ENCODE data around the gene DUSP23.

Gene DUSP23

DNA sequence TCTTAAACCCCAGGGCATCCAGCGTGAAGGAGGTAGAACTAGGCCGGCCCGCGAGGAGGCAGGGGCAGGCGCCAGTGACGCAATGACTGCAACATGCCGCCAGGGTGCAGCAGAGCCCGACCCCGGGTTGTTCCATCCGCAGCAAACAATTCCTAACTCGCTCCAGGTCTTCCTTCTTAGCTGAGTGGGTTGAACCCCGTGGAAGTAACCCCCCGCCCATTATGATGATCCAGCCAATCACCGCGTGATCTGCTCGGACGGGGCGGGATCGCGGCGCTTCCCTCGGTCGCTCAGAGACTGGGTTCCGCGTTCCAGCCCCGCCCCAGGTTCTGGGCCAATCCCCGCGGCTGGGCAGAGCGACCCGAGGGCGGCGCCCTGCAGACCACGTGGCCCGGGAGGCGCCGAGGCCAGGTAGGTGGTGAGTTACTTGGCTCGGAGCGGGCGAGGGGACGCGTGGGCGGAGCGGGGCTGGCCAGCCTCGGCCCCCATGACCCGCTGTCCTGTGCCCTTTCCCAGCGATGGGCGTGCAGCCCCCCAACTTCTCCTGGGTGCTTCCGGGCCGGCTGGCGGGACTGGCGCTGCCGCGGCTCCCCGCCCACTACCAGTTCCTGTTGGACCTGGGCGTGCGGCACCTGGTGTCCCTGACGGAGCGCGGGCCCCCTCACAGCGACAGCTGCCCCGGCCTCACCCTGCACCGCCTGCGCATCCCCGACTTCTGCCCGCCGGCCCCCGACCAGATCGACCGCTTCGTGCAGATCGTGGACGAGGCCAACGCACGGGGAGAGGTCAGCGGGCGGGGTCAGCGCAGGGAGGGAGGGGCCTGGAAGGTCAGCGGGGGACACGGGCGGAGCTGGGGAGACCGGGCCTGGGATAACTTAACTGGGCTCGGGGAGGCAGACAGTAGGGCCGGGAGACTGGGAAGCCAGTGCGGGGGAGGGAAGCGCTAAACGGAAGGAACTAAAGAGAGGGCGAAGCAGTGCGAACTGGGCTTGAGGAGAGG, at the start of gene DUSP23:
Gene DUSP23 (plus strand): TSS at position 380 of the 1,000 bp plus-strand sequence. CDS start 139 bp downstream, at position 519.
- no peaks in the 10 kb centered on the region for H3K9me3 Mint-ChIP-seq
- peaks cover 12% of the 10 kb centered on the region for H3K4me1 Mint-ChIP-seq (ENCODE audit: low read depth)
- no peaks in the 10 kb centered on the region for H3K36me3 Mint-ChIP-seq (ENCODE audit: low read depth)
- peak within 1 kb of the TSS; percentile 7 for H3K27ac Mint-ChIP-seq
- H3K27me3 Mint-ChIP-seq (ENCODE audit: low read depth): peaks cover 18% of the 10 kb centered on the region
- H3K4me3 Mint-ChIP-seq: peak within 1 kb of the TSS; percentile 76

DNA sequence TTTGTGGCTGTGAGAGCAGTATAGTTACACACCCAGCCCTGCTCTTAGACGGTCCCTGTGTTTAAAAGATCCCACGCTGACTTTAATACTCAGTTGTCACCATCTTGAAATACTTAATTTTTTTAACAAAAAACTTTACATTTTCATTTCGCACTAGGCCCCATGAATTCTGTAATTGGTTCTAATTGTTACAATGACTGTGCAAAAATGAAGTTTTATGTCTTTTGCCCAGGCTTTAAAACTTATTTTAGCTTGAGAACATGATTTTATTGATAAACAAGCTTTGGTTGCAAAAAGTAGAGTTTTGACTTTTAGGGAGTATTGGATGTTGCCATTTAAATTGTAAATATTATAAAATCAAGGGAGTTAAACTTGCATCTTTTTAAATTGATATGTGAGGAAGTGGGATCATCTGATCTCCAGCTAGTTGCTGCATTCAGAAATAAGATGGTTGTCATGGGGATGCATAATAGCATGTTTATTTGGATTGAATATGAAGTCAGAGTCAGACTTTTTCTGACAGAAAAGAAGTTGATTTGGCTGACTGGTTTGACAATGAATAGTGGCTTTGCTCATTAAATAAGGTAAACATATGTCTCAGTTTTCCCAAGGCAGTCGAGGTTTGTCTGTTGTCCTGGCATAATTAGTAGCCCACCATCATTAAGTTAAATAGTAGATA, 43.4 kb upstream of the DUSP23 start:
- Mint-ChIP-seq H3K27me3 (ENCODE audit: low read depth) (peaks cover 4% of the 10 kb centered on the region), H3K36me3 (ENCODE audit: low read depth) (no peaks in the 10 kb centered on the region), H3K27ac (no peak overlapping the region)

DNA sequence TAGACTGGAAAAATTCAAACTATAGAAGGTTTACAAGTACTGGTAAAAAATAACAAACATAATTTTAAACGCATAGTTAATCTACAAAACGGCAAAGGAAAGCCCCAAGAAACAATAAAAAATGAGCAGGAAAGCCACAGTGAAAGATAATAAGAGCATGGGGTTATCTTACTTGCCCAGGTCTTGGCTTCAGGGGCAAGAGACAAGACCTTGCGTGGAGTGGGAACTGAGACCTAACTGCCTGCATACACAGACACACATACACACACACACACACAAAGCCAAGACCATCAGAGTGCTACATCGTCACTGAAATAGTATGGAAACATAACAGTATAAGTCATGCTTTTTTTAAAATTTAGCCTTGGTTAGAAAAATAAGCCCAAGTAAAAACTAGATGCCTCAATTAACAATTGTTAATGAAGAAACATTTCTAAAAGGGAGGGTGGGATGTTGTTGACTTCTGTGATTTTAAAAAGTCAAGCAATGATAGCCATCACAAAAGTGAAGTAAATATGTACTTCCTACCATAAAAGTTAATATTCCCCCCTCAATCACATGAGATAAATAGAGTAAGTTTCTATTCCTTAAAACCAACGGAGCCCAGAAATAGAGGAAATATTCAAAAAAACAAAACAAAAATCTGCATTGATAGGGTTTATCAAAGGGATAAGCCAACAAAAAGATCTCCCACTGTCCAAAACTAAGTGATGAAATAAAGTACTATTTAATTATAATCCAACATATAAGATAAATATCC, 36.9 kb upstream of the DUSP23 start:
- Mint-ChIP-seq H3K36me3 (ENCODE audit: low read depth) (no peaks in the 10 kb centered on the region), H3K4me3 (no peak overlapping the region), H3K9me3 (peaks cover 6% of the 10 kb centered on the region), H3K27ac (no peak overlapping the region), H3K4me1 (ENCODE audit: low read depth) (no peaks in the 10 kb centered on the region), H3K27me3 (ENCODE audit: low read depth) (peaks cover 4% of the 10 kb centered on the region)

More for the DNA sequence above, 43.4 kb upstream of the DUSP23 start:
- H3K4me1 Mint-ChIP-seq (ENCODE audit: low read depth): no peaks in the 10 kb centered on the region
- no peak overlapping the region for H3K4me3 Mint-ChIP-seq
- H3K9me3 Mint-ChIP-seq: peaks cover 5% of the 10 kb centered on the region

DNA sequence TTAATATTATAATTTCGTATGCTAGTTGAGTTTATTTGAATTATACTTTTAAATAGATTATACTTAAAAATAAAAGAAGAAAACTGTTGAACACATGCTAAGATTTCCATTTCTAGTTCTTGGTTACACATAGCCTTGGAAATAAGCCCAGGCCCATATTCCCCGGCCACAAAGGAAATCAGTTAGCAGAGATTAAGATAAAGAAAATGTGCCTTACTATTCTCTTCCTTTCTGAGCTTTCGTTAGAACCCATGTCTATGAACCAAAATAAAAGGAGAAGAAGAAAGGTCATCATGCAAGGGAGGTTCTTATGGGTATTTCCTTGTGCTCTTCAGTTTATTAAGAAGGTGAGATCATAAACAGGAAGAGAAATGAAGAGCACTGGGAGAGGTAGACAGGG, 34.1 kb upstream of the DUSP23 start:
- Mint-ChIP-seq H3K4me1 (ENCODE audit: low read depth) (no peaks in the 10 kb centered on the region), H3K36me3 (ENCODE audit: low read depth) (no peaks in the 10 kb centered on the region), H3K9me3 (peaks cover 6% of the 10 kb centered on the region), H3K27me3 (ENCODE audit: low read depth) (peaks cover 4% of the 10 kb centered on the region), H3K27ac (no peak overlapping the region), H3K4me3 (no peak overlapping the region)

DNA sequence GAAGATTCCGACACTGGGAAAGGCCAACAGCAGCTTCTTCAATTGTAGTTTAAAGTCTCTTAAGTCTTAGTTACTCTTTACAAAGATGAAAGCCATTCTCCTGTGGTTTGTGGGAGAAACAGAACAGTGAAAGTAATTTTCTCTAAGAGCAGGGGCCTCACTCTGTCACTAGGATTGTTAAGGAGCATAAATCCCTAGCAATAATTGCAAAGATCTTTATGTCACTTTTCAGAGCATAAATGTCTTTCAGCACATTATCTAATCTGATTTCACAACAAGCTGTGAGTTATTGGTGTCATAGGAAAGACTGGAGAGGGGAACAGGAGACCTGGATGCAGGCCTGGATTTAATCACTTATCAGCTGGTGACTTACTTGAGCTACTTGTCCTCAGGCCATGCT, 32.4 kb upstream of the DUSP23 start:
- H3K4me1 Mint-ChIP-seq (ENCODE audit: low read depth): no peaks in the 10 kb centered on the region
- no peaks in the 10 kb centered on the region for H3K9me3 Mint-ChIP-seq

DNA sequence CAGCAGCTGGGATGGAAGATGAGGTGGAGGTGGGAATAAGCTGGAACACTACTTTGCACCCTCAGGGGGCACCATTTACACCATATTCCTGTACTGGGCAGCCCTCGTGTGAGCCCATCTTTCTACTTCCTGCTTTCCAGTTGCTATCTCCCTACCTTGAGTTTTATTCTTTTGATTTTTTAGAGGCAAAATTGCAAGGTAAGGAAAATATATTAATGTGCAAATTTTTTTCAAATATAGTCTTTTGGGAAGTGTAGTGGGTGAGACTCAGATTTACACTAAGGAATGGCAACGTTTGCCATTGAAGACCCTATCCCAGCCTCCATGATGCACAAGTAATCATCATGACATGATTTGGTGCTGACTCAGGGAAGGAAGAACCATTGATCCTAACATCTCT, 31.1 kb upstream of the DUSP23 start:
- no peak overlapping the region for H3K4me3 Mint-ChIP-seq
- H3K27ac Mint-ChIP-seq: no peak overlapping the region
- H3K4me1 Mint-ChIP-seq (ENCODE audit: low read depth): no peaks in the 10 kb centered on the region
- no peaks in the 10 kb centered on the region for H3K36me3 Mint-ChIP-seq (ENCODE audit: low read depth)
- H3K9me3 Mint-ChIP-seq: no peaks in the 10 kb centered on the region
- no peaks in the 10 kb centered on the region for H3K27me3 Mint-ChIP-seq (ENCODE audit: low read depth)

More for the DNA sequence above, 32.4 kb upstream of the DUSP23 start:
- H3K27me3 Mint-ChIP-seq (ENCODE audit: low read depth): no peaks in the 10 kb centered on the region
- no peak overlapping the region for H3K4me3 Mint-ChIP-seq
- H3K27ac Mint-ChIP-seq: no peak overlapping the region
- no peaks in the 10 kb centered on the region for H3K36me3 Mint-ChIP-seq (ENCODE audit: low read depth)

DNA sequence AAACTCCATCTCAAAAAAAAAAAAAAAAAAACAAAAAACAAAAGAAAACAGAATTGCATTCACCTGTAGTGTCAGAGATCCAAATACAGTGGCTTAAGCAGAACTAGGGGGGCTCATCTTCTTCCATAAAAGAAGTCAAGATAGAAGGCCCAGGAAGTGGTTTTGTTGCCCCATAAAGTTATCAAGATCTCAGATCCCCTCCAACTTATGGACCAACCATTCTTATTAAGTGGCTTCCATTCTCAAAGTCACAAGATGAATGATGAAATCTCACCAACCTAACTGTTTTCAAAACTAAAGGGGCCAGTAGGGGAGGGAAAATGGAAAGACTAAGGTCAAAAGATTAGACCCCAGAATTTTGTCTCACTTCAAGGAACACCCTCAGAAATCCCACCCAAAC, 30.1 kb upstream of the DUSP23 start:
- H3K27me3 Mint-ChIP-seq (ENCODE audit: low read depth): no peaks in the 10 kb centered on the region
- no peak overlapping the region for H3K4me3 Mint-ChIP-seq
- H3K9me3 Mint-ChIP-seq: no peaks in the 10 kb centered on the region
- no peaks in the 10 kb centered on the region for H3K4me1 Mint-ChIP-seq (ENCODE audit: low read depth)
- no peak overlapping the region for H3K27ac Mint-ChIP-seq
- no peaks in the 10 kb centered on the region for H3K36me3 Mint-ChIP-seq (ENCODE audit: low read depth)

DNA sequence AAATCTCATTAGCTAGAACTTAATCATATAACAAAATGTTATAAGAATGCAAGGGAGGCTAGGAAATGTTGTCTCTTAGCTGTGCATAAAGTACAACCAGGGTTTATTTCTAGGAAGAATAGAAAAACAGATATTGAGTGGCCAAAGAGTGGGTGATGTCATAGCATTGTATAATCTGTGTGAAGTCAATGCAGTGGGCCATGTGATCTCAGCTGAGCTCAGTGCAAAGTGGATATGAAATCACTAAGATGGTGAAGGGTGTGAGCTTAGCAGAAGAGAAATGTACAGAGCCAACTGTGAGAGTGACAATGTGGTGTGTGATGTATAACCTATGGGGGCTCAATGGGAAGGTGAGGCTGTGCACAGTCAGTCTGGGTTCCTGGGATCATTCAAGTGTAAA, 29.7 kb upstream of the DUSP23 start:
- Mint-ChIP-seq H3K36me3 (ENCODE audit: low read depth) (no peaks in the 10 kb centered on the region), H3K4me1 (ENCODE audit: low read depth) (no peaks in the 10 kb centered on the region), H3K27ac (no peak overlapping the region), H3K27me3 (ENCODE audit: low read depth) (no peaks in the 10 kb centered on the region), H3K9me3 (no peaks in the 10 kb centered on the region), H3K4me3 (no peak overlapping the region)

DNA sequence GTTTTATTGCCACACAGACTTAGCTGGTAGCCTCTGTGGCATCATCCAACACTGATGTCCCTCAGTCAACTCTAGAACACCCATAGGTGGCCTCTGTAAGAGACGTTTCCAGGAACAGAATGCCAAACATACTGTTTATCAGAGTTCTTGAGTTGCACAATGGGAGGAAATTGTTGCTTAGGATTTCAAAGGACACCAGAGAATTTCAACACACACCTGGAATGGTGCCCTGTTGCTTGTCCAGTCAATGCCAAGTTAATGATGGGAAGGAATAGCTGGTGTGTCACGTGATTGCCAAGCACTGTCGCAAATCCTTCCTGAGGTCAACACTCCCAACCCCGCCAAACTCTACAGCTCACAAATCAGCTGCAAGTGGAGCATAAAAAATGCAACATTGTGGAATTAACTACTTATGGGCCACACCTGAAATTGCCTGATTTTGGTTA, 28.6 kb upstream of the DUSP23 start:
- H3K27me3 Mint-ChIP-seq (ENCODE audit: low read depth): peaks cover 7% of the 10 kb centered on the region
- no peaks in the 10 kb centered on the region for H3K9me3 Mint-ChIP-seq
- no peak overlapping the region for H3K4me3 Mint-ChIP-seq
- no peaks in the 10 kb centered on the region for H3K36me3 Mint-ChIP-seq (ENCODE audit: low read depth)
- no peak overlapping the region for H3K27ac Mint-ChIP-seq
- H3K4me1 Mint-ChIP-seq (ENCODE audit: low read depth): no peaks in the 10 kb centered on the region

DNA sequence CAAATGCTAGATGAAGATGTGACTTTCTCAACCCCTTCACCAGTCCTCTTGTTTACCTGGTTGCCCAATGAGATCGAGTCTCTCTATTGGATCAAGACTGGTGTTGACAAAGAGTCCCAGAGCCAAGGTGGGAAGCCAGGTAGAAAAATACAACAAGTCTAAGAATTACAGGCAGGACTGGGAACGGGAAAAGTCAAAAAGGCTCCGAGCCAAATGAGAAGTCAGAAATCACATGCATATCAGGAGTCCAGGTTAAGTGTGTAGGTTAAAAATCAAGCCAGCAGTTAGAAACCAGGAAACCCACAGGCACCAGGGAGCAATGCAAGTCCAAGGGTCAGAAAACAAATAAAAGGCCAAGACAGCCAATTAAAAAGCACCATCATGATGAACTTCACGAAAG, 27.4 kb upstream of the DUSP23 start:
- H3K27me3 Mint-ChIP-seq (ENCODE audit: low read depth): peaks cover 7% of the 10 kb centered on the region
- H3K36me3 Mint-ChIP-seq (ENCODE audit: low read depth): no peaks in the 10 kb centered on the region
- no peak overlapping the region for H3K27ac Mint-ChIP-seq
- H3K4me3 Mint-ChIP-seq: no peak overlapping the region
- H3K9me3 Mint-ChIP-seq: no peaks in the 10 kb centered on the region
- H3K4me1 Mint-ChIP-seq (ENCODE audit: low read depth): no peaks in the 10 kb centered on the region

DNA sequence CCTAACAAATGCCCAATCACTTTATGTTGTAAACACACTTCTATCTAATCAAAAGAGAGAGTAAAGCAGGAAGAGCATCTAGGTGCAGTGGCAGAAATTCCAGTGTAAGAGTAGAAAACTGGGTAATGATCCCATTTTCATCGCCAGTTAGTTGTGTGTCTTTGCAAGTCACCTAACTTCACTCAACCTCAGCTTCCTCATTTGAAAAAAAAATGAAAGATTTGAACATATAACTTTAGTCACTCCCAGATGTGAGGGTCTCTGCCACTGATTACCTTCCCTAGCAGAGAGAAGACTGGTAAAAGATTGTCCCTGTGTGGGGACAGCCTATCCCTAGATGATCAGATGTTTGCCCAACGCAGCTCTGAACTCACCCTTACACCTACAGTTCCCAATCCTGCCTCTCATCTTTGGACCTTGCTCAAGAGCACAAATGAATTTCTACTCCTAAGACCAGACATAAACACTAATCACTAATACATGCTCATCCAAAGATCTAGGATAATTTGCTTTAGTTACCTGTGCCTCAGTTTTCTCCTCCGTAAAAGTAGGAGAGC, 25.2 kb upstream of the DUSP23 start:
- H3K9me3 Mint-ChIP-seq: no peaks in the 10 kb centered on the region
- H3K36me3 Mint-ChIP-seq (ENCODE audit: low read depth): no peaks in the 10 kb centered on the region
- no peak overlapping the region for H3K4me3 Mint-ChIP-seq

DNA sequence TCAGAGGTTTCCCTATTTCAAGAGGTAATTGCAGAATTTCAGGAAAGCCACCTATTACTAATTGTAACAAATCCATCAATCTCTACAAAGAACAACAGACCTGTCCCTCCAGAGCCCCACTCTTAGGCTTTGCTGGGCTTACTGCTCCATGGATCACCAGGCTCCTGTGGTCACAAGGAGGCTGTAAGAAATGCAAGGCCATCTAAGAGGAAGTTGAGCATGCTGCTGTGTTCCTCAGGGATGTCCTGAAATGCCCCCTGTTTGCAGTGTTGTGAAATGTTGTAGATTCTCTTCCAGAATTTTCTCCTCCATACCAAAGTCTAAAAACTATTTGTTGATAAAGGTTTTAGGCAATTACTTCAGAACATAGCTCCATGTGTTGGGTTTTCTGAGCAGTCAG, 24.4 kb upstream of the DUSP23 start:
- H3K4me1 Mint-ChIP-seq (ENCODE audit: low read depth): no peaks in the 10 kb centered on the region
- no peaks in the 10 kb centered on the region for H3K9me3 Mint-ChIP-seq
- no peak overlapping the region for H3K4me3 Mint-ChIP-seq
- H3K36me3 Mint-ChIP-seq (ENCODE audit: low read depth): no peaks in the 10 kb centered on the region
- no peak overlapping the region for H3K27ac Mint-ChIP-seq
- H3K27me3 Mint-ChIP-seq (ENCODE audit: low read depth): peaks cover 7% of the 10 kb centered on the region

More for the DNA sequence above, 25.2 kb upstream of the DUSP23 start:
- Mint-ChIP-seq H3K27ac (no peak overlapping the region), H3K27me3 (ENCODE audit: low read depth) (peaks cover 7% of the 10 kb centered on the region), H3K4me1 (ENCODE audit: low read depth) (no peaks in the 10 kb centered on the region)

DNA sequence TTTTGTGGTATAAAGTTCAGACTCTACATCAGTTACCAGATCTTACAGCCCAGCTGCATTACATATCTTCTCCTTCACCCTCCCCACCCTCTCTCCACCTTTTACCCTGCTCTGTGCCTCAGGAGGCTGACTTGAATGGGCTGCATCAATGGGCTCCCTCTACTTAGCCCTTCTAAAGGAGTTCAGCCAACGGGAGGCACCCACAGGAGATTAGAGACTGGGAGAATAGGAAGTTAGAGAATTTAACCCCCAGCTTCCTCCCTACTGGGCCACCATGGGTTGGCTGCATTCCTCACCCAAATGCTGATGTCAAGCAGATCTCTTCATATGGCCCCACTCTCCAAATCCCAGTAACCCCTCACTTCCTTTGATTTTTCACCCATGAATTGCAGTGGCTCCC, 17.1 kb upstream of the DUSP23 start:
- no peaks in the 10 kb centered on the region for H3K4me1 Mint-ChIP-seq (ENCODE audit: low read depth)
- H3K36me3 Mint-ChIP-seq (ENCODE audit: low read depth): no peaks in the 10 kb centered on the region
- no peaks in the 10 kb centered on the region for H3K9me3 Mint-ChIP-seq
- no peak overlapping the region for H3K4me3 Mint-ChIP-seq
- no peaks in the 10 kb centered on the region for H3K27me3 Mint-ChIP-seq (ENCODE audit: low read depth)
- no peak overlapping the region for H3K27ac Mint-ChIP-seq

DNA sequence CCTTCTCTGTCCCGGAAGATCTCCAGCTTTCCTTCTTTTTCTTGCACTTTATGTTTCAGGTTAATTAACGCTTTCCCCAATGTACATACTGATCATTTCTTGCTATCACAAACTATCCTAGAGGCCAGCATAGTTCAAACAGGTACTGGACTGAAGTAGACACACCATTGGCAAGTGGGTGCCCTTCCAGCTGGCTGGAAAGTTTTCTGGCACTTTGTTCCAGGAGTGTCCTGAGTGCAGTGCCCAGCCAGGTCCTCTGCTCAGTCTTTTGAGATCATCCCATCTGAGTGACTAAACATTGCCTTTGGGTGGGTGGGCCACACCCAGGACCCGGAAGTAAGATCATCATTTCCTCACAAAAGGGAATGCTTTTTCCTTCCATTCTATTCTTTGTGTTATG, 15.0 kb upstream of the DUSP23 start:
- Mint-ChIP-seq H3K4me3 (no peak overlapping the region), H3K36me3 (ENCODE audit: low read depth) (no peaks in the 10 kb centered on the region), H3K4me1 (ENCODE audit: low read depth) (no peaks in the 10 kb centered on the region), H3K9me3 (no peaks in the 10 kb centered on the region), H3K27ac (no peak overlapping the region), H3K27me3 (ENCODE audit: low read depth) (no peaks in the 10 kb centered on the region)
